ENCODE results near the gene RTBDN.
"Not testable (repeated sequence)": the region's sequence is repeated elsewhere in the genome, so short reads cannot be mapped to it uniquely, and the experiment has no call there.

RTBDN gene

DNA sequence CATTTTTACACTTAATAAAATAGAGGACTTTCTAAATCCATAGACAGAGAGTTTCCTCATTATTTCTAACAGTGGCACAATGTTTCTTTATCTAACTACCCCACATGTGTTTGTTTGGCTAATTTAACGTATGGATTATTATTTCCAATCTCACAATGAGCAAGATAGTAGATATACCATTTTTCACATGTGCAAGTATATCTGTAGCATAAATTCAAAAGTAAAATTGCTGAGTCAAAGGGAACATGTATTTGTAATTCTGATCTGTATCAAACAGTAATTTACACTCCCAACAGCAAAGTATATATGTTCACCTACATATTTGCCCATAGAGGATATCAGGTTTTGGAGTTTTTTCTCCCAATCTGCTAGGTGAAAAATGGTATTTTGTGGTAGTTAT, 22.3 kb upstream of the RTBDN start:
- no peak for DNase-seq

DNA sequence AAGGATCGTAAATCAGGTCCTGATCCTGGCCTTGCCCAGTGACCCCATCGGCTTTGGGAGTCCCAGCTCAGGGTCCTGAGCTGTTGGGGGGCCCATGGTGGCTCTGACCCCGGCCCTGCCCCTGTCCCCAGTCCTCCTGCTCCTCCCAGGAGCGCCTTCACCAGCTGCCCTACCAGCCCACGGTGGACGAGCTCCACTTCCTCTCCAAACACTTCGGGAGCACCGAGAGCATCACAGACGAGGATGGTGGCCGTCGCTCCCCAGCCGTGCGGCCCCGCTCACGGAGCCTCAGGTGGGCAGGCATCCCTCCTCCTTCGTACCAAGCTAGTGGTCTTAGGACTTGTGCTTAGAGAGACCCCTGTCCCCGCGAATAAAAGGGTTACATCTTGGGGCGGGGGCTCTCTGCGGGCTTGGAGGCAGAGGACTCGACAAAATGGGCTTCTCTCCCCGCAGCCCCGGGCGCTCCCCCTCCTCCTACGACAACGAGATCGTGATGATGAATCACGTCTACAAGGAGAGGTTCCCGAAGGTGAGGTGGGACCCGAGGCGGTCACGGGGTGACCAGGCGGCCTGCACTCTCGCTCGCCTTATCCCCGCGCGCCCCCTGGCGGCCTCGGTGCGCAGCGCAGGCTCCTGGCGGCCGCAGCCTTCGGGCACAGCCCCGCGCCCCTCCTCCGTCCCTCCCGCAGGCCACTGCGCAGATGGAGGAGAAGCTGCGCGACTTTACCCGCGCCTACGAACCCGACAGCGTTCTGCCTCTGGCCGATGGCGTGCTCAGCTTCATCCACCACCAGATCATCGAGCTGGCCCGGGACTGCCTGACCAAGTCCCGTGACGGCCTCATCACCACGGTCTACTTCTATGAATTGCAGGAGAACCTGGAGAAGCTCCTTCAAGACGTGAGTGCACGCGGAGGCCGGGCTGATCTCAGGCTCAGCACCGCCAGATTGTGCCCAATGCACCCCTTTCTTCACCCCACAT, 13.1 kb upstream of the RTBDN start:
- peak; percentile 83 to 93 (median 90) for DNase-seq

DNA sequence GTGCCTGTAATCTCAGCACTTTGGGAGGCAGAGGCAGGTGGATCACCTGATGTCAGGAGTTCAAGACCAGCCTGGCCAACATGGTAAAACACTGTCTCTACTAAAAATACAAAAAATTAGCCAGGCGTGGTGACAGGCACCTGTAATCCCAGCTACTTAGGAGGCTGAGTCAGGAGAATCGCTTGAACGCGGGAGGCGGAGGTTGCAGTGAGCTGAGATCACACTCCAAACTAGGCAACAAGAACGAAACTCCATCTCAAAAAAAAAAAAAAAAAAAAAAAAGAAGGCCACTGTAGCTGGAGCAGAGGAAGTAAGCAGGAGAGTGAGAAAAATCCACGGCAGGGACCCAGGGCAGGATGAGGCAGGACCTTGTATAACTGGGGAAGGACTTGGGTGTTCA, 12.2 kb upstream of the RTBDN start:
- DNase-seq = not testable (repeated sequence)

GRCh38 chr19:12843999-12844732, 9.8 kb upstream of the RTBDN start:
- peak; percentile 27 to 60 (median 37) for DNase-seq

- DNase-seq = no peak
These were observed 8.9 kb upstream of the RTBDN start for GRCh38 chr19:12843328-12843727.

DNA sequence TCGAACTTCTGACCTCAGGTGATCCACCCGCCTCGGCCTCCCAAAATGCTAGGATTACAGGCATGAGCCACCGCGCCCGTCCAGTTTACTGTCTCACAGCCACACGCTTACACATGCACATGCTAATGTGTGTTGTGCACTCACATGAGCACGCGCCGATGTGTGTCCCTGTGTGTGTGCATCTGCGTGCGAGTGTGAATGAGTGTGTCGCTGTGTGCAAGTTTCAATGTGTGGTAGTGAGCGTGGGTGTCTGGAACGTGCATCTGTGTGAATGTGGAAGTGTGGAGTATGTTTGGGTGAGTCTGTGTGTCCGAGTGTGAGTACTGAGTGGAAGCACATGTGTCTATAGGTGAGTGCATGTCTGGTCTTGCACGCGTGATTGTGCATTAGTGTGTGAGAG, 8.1 kb upstream of the RTBDN start:
- DNase-seq = no peak

DNA sequence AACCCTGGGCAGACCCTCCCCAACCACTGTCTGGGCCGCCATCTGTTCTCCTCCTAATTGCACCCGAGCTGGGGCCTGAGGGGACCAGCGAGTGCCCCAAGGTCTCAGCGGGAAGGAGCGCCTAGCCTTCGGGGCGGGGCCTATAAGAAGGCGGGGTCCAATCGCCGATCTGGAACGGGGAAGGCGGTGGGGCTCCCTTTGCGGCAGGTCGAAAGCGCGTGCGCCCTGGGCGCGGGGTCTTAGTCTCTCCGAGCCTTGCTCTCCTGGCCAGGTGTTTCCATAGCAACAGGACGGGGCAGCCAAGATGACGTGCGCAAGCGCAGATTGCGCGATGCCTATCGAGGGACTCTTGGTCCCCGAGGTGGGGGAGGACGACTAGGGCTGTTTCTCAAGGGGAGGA, 6.7 kb upstream of the RTBDN start:
- DNase-seq = peak in 1 of 4 experiments; percentile 40

- peak; percentile 34 to 71 (median 50) for DNase-seq
These were observed 6.0 kb upstream of the RTBDN start for GRCh38 chr19:12840091-12841079.

DNA sequence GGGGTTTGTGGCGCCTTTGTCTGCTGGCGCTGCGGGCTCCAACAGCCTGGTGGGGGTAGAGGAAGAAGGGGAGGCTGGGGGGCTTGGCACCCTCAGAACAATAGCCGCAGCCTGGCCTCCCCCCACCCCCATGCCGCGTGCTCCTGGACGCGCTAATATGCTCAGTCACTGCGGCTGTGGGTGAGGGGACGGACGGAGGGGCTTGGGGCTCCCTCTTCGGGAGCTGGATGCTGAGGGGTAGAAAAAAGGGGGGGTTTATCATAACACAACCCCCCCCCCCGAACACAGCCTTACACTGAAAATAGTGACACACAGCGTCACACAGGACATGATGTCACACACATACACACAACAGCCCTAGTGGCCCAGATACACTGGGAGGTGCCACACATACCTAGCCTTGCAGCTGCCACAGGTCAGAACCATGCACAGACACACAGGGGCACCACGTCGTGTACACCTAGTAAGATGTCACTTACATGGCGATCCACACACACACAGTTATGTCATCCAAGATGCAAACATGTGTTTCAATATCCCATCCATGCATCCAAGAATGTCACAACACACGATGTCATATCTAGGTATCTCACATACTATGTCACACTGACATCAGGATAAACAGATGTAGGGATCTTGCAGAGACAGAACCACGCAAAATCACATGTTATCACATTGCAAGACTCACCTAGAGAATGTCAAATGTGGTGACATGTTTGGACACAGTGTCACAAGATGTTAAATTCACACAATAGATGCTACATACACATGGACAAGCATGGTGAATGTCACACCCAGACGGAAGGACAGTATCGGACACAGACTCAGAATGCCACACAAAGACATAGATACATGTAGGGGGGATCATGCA, 4.7 kb upstream of the RTBDN start:
- DNase-seq = no peak

GRCh38 chr19:12838182-12838885, 4.0 kb upstream of the RTBDN start, which contains the start of gene MAST1:
Gene MAST1 (plus strand): TSS chr19:12838515. CDS start chr19:12838573, 58 bp downstream.
- DNase-seq = peak; percentile 58 to 87 (median 67)

- no peak for DNase-seq
These were observed 2.8 kb upstream of the RTBDN start for GRCh38 chr19:12837225-12837624.

GRCh38 chr19:12836529-12836863, 2.1 kb upstream of the RTBDN start:
- no peak for DNase-seq

DNA sequence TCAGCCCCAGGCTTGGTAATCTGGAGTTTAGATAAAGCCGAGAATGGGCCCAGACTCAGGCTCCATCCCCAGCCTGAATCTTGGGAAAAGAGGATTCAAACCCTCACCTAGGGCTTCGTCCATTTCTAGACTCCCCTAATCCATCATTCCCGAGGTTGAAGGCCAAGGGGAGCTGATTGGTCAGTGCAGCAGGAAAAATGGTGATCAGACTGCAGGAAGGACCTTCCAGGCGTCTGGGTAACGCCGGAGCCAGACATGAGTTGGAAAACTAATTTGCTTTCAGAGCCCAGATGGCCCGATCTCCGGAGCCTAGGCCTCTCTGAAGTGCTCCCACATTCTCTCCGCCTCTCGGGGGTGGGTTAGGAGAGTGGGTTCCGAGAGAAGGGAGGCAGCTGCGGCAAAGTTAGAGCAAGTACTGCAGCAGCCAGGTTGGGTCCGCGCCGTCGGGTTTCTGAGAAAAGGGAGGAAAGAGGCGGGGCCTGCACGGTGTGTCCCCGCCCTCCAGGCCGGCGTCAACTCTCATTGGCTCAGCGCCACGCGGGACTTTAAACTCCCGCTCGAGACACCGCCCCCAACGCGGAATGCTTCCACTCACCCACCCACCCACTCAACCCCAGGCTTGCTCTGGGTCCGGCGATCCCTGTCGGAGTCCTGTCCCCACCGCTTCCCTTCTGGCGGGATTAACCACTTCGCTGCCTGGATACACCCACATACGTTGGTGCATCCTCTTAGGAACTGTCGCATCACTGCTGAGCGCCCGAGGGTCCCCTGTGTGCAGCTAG, 788 bp upstream of the RTBDN start:
- DNase-seq = peak in 1 of 4 experiments; percentile 37

- DNase-seq = peak in 2 of 4 experiments; percentile 41 to 45
These were observed 427 bp downstream of the RTBDN start for GRCh38 chr19:12833738-12834565.

GRCh38 chr19:12833418-12833737, 1.0 kb downstream of the RTBDN start:
- no peak for DNase-seq

- DNase-seq = peak in 1 of 4 experiments; percentile 32
These were observed 5.9 kb downstream of the RTBDN start for GRCh38 chr19:12828494-12828893.

DNA sequence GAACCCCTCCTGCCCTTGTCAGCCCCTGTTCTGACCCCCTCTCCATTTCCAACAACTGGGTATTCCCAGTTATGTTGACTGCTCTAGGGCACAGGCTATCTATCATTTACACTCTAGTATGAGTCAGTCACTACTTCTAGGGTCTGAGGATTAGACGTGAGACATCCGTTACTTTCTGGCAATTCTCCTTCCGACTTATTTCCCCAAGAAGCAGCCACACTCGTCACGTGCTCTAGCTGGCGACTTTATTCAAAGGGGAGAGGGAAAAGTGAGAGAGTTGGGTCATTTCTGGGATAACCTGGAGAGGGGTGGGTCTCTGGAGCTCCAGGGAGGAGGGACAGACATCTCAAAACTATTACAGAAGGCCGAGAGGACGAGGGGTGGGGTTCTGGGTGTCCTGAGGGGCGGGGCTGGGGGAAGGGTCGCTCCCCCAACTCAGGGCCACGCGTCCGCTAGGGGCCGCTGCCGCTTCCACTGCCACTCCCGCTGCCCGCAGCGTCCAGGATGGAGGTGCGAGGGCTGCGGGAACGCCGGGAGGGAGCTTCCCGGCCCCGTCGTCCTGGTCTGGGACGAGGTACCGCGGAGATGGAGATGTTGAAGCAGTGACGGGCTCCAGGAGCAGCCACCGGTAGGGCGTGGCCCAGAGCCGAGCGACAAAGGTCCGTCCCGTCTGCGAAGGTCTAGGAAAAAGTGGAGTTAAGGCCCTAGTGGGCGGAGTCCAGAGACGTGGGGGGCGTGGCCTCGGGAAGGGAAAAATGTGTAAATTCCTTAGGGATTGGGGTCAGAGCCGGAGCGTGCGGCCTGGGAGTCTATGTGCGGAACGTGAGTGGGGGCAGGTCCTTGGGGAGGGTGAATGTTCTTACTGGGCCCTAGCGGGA, 8.9 kb downstream of the RTBDN start:
- peak in 1 of 4 experiments; percentile 56 for DNase-seq

- DNase-seq = no peak
These were observed 12.6 kb downstream of the RTBDN start for GRCh38 chr19:12821761-12822160.

Data from suppressor macrophage (primary cell).